Measurements from ENCODE around the gene UTP20.
A peak's percentile ranks its signal among the peaks of the same experiment; 100 is the strongest.
"Not testable (repeated sequence)": the region's sequence is repeated elsewhere in the genome, so short reads cannot be mapped to it uniquely, and the experiment has no call there.

Gene UTP20

DNA sequence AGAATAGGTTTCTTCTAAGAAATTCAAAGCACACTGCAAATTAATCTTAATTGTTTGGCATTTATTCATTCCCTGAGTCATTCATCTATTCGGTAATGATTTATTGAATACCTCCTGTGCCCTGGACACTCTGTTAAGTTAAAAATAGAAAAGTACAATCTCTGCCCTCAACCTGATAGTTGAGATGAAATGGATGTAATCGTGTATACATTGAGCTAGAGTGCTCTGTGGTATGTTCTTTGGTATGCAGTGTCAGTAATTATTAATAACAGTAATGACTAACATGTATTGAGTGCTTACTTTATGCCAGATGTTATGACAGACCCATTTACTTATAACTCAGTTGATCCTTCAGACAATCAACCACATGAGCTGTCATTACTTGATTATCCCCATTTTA is 47.6 kb downstream of the UTP20 start:
- DNase-seq = no peak

- DNase-seq = no peak
These were observed 49.0 kb downstream of the UTP20 start for GRCh38 chr12:101328917-101329316.

- no peak for DNase-seq
These were observed 50.7 kb downstream of the UTP20 start for GRCh38 chr12:101330631-101331030.

- no peak for DNase-seq
These were observed 56.5 kb downstream of the UTP20 start for GRCh38 chr12:101336437-101336836.

DNA sequence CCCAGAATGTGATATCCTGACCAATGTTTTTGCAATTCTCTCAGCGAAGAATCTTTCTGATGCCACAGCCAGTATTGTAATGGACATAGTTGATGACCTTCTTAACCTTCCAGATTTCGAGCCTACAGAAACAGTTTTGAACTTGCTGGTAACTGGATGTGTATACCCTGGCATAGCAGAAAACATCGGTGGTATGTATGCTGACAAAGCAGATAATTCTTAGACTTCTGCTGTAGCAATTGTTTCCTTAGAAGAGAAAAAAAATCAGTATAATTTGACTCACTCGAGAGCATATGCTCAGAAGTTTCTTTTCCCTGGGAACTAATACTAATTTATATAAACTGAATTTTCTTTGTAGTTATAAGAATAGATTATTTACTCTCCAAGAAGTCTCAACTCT is 58.2 kb downstream of the UTP20 start:
- no peak for DNase-seq

- no peak for DNase-seq
These were observed 64.0 kb downstream of the UTP20 start for GRCh38 chr12:101343893-101344292.

DNA sequence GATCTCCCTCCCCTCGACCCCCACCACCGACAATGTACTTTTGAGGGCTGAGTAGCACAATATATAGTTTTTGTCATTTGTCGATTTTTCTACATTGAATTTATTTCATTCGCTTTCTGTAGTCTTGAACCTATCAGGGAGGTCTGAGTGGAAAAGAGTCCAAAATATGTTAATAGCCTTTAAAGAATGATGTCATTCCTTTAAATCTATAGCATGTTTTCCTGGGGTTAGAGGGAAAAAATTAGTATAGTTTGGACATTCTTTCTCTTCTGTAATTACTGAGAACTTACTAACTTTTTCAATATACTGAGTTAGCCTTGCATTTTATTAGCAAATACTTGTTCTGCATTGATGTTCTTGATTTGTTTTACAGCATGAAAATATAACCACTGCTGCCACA is 71.8 kb downstream of the UTP20 start:
- DNase-seq = no peak

- no peak for DNase-seq
These were observed 76.9 kb downstream of the UTP20 start for GRCh38 chr12:101356794-101357193.

GRCh38 chr12:101361455-101361854 is 81.5 kb downstream of the UTP20 start:
- DNase-seq = no peak

- no peak for DNase-seq
These were observed 88.1 kb downstream of the UTP20 start for GRCh38 chr12:101368016-101368415.

- no peak for DNase-seq
These were observed 92.5 kb downstream of the UTP20 start for GRCh38 chr12:101372431-101372830.

DNA sequence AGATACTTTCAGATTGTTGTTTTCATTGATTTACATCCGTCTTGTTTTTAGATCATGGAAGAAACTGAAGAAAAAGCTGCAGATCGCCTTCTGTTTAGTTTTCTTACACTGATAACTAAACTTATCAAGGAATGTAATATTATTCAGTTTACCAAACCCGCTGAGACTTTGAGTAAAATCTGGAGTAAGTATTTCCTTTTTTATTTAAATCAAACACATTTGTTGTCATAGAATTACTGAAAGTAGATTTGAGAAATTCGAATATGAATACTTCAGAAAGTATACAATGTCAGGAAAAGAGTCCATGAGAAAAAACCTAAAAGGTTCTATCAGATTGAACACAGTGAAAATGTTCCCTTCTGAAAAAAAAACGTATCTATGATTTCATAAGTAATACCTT is 95.7 kb downstream of the UTP20 start:
- DNase-seq = no peak

DNA sequence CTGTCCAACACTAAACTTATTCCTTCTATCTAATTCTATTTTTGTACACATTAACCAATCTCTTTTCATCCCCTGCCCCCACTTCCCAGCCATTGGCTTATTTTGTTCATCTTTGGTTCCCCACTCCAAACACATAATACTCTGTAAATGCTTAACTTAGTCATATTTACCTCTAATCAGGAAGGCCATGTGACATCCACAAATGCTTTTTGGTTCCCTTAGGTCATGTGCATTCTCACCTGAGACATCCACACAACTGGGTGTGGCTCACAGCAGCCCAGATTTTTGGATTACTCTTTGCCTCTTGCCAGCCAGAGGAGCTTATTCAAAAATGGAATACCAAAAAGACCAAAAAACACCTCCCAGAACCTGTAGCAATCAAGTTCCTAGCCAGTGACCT is 99.2 kb downstream of the UTP20 start:
- no peak for DNase-seq

DNA sequence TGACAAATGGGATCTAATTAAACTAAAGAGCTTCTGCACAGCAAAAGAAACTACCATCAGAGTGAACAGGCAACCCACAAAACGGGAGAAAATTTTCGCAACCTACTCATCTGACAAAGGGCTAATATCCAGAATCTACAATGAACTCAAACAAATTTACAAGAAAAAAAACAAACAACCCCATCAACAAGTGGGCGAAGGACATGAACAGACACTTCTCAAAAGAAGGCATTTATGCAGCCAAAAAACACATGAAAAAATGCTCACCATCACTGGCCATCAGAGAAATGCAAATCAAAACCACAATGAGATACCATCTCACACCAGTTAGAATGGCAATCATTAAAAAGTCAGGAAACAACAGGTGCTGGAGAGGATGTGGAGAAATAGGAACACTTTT is 111.3 kb downstream of the UTP20 start:
- DNase-seq = not testable (repeated sequence)

DNA sequence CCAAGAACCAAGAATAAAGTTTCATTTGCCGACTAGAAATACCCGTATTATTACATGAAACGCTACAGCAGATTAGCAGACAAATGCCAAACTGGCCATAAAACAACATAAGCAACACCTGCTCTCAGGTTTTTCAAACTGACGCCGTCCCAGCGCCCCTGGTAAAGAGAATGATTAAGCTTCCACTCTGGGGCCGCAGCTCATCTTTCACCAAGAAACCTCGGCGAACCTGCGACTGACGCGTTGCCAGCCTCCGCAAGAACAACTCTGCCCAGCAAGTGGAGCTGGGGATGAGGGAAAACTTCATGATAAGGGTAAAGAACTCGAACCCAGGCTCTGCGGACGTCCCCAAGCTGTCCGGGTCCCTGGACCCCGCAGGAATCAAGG is 127.1 kb downstream of the UTP20 start:
- no peak for DNase-seq

GRCh38 chr12:101407436-101408345 is 127.8 kb downstream of the UTP20 start, which contains the start of gene ARL1:
ARL1 (minus strand) TSS chr12:101407772; CDS start chr12:101407645, 127 bp downstream.
- peak; percentile 89 for DNase-seq

DNA sequence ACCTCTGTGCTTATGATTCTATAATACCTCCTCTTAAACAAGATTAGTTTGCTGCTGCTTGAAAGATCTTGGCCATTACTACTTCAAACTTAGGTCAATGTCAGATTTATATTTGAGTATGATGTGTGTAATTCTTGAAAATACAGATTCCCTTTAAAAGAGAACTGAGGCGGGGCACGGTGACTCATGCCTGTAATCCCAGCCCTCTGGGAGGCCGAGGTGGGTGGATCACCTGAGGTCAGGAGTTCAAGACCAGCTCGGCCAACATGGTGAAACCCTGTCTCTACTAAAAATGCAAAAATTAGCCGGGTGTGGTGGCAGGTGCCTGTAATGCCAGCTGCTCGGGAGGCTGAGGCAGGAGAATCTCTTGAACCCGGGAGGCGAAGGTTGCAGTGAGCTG is 130.3 kb downstream of the UTP20 start:
- DNase-seq = not testable (repeated sequence)

DNA sequence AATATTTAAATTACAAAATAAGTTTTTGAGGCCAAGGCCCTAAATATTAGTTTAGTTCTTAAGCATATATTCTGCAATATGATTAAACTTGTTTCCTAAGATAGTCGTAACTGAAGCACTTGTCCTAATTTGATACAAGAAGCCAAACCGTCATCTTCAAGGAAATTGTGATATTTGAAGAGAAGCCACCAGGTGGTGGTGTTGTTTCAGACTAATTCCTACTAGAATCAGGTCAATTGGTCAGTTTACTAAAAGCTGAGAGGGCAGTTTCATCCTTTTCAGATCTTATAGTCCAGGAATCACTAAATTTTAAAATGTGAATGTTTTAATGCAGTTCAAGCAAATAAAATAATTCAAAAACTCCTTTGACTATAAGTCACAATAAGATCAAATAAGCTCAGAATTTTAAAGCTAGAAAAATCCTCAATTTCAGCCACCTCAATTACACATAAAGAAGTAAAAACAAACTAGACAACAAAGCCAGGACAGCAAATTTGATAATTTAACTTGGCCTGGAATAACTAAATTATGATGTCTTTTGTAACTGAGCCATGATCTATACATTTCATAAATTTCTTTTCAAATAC is 134.7 kb downstream of the UTP20 start:
- peak; percentile 36 for DNase-seq

DNA sequence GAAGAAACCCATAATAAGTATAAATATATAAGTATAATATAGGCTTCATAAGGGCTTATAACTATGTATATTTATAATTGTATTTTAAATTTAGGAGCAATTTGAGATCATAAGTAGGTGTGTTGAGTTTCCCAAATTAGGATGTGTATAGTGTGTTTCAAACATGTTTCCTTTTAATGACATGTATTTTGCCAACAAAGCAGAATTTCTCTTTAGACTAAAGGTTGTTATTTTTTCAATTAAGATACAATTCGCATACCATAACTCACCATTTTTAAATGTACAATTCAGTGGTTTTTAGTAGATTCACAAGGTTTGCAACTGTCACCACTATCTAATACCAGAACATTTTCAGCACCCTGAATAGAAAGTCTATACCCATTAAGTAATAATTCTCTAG is 135.3 kb downstream of the UTP20 start:
- no peak for DNase-seq

DNA sequence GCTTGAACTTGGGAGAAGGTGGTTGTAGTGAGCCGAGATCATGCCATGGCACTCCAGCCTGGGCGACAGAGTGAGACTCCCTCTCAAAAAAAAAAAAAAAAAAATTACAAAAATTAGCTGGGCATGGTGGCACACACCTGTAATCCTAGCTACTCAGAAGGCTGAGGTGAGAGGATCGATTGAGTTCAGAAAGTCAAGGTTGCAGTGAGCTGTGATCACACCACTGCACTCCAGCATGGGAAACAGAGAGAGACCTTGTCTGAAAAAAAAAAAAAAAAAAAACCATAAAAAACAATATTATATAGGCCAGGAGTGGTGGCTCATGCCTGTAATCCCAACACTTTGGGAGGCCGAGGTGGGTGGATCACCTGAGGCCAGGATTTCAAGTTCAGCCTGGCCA is 142.2 kb downstream of the UTP20 start:
- DNase-seq = not testable (repeated sequence)

DNA sequence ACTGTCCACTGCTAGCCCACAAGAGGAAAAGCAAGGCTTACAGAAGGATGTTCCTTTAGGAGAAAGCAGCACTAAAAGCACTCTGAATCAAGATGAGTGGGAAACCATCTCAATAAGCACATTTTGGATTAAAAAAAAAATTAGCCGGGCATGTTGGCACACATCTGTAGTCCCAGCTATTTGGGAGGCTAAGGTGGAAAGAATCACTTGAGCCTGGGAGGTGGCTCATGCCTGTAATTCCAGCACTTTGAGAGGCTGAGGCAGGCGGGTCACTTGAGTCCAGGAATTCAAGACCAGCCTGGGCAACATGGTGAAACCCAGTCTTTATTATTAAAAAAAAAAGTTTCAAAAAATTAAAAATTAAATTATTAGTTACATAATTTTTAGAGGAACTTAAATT is 144.7 kb downstream of the UTP20 start:
- DNase-seq = no peak

- DNase-seq = no peak
These were observed 150.6 kb downstream of the UTP20 start for GRCh38 chr12:101430456-101430855.

DNA sequence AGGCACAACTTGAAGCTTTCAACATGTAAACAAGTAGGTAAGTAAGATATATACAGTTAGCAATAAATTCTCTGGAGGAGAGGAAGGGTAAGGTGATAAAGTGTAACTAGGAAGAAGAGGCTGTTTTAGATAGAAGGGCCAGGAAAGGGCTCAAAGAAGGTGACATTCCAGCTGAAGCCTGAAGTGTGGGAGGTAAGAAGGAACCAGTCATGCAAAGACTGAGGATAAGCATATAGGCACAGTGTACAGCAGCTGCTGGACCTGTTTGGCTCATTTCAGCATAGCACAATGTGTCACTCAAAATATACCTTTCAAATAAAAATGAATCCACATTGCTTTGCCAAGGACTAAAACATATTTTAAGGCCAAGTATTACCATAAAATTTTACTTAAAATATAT is 156.2 kb downstream of the UTP20 start:
- no peak for DNase-seq

All from fibroblast of skin of abdomen (primary cell).